Measurements from ENCODE around the gene SLC10A3.
"Not testable (repeated sequence)": the region's sequence is repeated elsewhere in the genome, so short reads cannot be mapped to it uniquely, and the experiment has no call there.

SLC10A3 gene

GRCh38 chrX:154507673-154508383, 17.4 kb upstream of the SLC10A3 start:
- no peak for DNase-seq

GRCh38 chrX:154506483-154507332, 16.3 kb upstream of the SLC10A3 start:
- DNase-seq = no peak

- DNase-seq = no peak
Measured at GRCh38 chrX:154505734-154506133, 15.3 kb upstream of the SLC10A3 start.

GRCh38 chrX:154502989-154503388, 12.6 kb upstream of the SLC10A3 start:
- no peak for DNase-seq

GRCh38 chrX:154502098-154502497, 11.7 kb upstream of the SLC10A3 start:
- no peak for DNase-seq

GRCh38 chrX:154501423-154501822, 11.0 kb upstream of the SLC10A3 start:
- not testable (repeated sequence) for DNase-seq

GRCh38 chrX:154496591-154497137, 6.2 kb upstream of the SLC10A3 start:
- DNase-seq = not testable (repeated sequence)

- no peak for DNase-seq
Measured at GRCh38 chrX:154495472-154495922, 5.1 kb upstream of the SLC10A3 start.

- no peak for DNase-seq
Measured at GRCh38 chrX:154494715-154495114, 4.3 kb upstream of the SLC10A3 start.

GRCh38 chrX:154490021-154490413, 412 bp downstream of the SLC10A3 start:
- DNase-seq = no peak

GRCh38 chrX:154489182-154489581, 1.2 kb downstream of the SLC10A3 start:
- DNase-seq = no peak

GRCh38 chrX:154488336-154489075, 1.9 kb downstream of the SLC10A3 start:
- DNase-seq = no peak

GRCh38 chrX:154487518-154488290, 2.7 kb downstream of the SLC10A3 start:
- DNase-seq = no peak

GRCh38 chrX:154486396-154487207, 3.8 kb downstream of the SLC10A3 start, which contains the start of gene UBL4A:
Gene UBL4A, minus strand, starts transcription at chrX:154486615. Its CDS starts 31 bp downstream, at chrX:154486584.
- no peak for DNase-seq

- DNase-seq = no peak
Measured at GRCh38 chrX:154486052-154486395, 4.4 kb downstream of the SLC10A3 start.

GRCh38 chrX:154485150-154486051, 5.0 kb downstream of the SLC10A3 start:
- DNase-seq = no peak

GRCh38 chrX:154484255-154485149, 5.9 kb downstream of the SLC10A3 start:
- DNase-seq = no peak

- DNase-seq = no peak
Measured at GRCh38 chrX:154483325-154483724, 7.1 kb downstream of the SLC10A3 start.

- no peak for DNase-seq
Measured at GRCh38 chrX:154482786-154483185, 7.6 kb downstream of the SLC10A3 start.
